Measurements from ENCODE around the gene C11orf16.
A peak's percentile ranks its signal among the peaks of the same experiment; 100 is the strongest.
"Not testable (repeated sequence)": the region's sequence is repeated elsewhere in the genome, so short reads cannot be mapped to it uniquely, and the experiment has no call there.

C11orf16 gene

GRCh38 chr11:8935789-8936188 is 3.0 kb upstream of the C11orf16 start:
- DNase-seq, result not testable (repeated sequence)

- no peak for DNase-seq
Measured at GRCh38 chr11:8934742-8935488, 2.2 kb upstream of the C11orf16 start.

- DNase-seq, result no peak
Measured at GRCh38 chr11:8933931-8934330, 1.2 kb upstream of the C11orf16 start.

- no peak for DNase-seq
Measured at GRCh38 chr11:8930456-8931175, 2.1 kb downstream of the C11orf16 start.

- no peak for DNase-seq
Measured at GRCh38 chr11:8928981-8929615, 3.6 kb downstream of the C11orf16 start.

- DNase-seq, result no peak
Measured at GRCh38 chr11:8928205-8928604, 4.5 kb downstream of the C11orf16 start.

- DNase-seq, result no peak
Measured at GRCh38 chr11:8927233-8927632, 5.5 kb downstream of the C11orf16 start.

- no peak for DNase-seq
Measured at GRCh38 chr11:8926236-8926635, 6.5 kb downstream of the C11orf16 start.

- no peak for DNase-seq
Measured at GRCh38 chr11:8925711-8926110, 7.0 kb downstream of the C11orf16 start.

GRCh38 chr11:8922691-8923090 is 10.1 kb downstream of the C11orf16 start:
- DNase-seq, result no peak

- no peak for DNase-seq
Measured at GRCh38 chr11:8917157-8917825, 15.5 kb downstream of the C11orf16 start.

GRCh38 chr11:8914661-8915018 is 18.1 kb downstream of the C11orf16 start:
- no peak for DNase-seq

GRCh38 chr11:8913961-8914660 is 18.6 kb downstream of the C11orf16 start:
- DNase-seq, result peak; percentile 52

- peak; percentile 96 for DNase-seq
Measured at GRCh38 chr11:8911029-8911823, 21.5 kb downstream of the C11orf16 start, which contains the start of gene AKIP1. Gene AKIP1, plus strand, starts transcription at chr11:8911189. Its CDS starts 261 bp downstream, at chr11:8911450.

- no peak for DNase-seq
Measured at GRCh38 chr11:8910649-8911026, 22.1 kb downstream of the C11orf16 start.

- no peak for DNase-seq
Measured at GRCh38 chr11:8908099-8908498, 24.6 kb downstream of the C11orf16 start.

- DNase-seq, result no peak
Measured at GRCh38 chr11:8907116-8907515, 25.6 kb downstream of the C11orf16 start.

GRCh38 chr11:8905528-8906165 is 27.1 kb downstream of the C11orf16 start:
- DNase-seq, result no peak

- no peak for DNase-seq
Measured at GRCh38 chr11:8899119-8899753, 33.5 kb downstream of the C11orf16 start.

GRCh38 chr11:8891185-8891584 is 41.6 kb downstream of the C11orf16 start:
- not testable (repeated sequence) for DNase-seq

GRCh38 chr11:8886322-8886721 is 46.4 kb downstream of the C11orf16 start:
- no peak for DNase-seq
